Measurements from ENCODE around the gene VTI1A.

The VTI1A gene

DNA sequence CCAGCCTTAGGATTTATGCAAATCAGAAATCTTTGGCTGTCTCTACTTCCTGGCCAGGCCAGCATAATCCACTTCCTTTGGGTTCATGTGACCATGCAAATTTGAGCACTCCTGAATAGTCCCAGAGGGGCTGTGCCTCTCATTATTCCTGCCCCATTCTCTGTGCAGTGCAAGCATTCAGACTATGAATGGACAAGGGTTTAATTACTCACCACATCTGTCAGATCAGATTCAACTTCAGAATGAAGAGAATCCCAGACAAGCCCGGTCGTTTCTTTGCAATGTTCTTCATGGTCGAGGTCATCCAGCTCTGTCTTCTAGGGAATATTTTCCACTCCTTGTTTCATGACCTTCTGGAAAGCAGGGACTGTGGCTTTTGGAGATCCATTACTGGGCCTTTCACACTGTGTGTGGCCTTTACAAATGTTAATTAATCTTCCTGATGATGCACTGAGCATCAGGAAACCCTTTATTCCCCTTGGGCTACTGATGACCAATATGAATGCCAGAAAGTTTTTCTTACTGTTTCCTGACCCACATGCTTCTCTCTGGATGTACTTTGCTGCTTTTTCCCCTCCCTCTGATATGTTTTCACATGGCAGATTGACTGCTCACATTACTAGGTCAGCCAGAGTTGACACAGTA, 285.4 kb downstream of the VTI1A start:
- TF ChIP-seq, protein P1, sequence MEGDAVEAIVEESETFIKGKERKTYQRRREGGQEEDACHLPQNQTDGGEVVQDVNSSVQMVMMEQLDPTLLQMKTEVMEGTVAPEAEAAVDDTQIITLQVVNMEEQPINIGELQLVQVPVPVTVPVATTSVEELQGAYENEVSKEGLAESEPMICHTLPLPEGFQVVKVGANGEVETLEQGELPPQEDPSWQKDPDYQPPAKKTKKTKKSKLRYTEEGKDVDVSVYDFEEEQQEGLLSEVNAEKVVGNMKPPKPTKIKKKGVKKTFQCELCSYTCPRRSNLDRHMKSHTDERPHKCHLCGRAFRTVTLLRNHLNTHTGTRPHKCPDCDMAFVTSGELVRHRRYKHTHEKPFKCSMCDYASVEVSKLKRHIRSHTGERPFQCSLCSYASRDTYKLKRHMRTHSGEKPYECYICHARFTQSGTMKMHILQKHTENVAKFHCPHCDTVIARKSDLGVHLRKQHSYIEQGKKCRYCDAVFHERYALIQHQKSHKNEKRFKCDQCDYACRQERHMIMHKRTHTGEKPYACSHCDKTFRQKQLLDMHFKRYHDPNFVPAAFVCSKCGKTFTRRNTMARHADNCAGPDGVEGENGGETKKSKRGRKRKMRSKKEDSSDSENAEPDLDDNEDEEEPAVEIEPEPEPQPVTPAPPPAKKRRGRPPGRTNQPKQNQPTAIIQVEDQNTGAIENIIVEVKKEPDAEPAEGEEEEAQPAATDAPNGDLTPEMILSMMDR (conservative IDR thresholded peaks at IDR 0.05; ENCODE audit: low read depth, low read length) = no peak
- Histone ChIP-seq H3K79me2 (ENCODE audit: insufficient read depth, low read depth) (no peaks in the 10 kb centered on the region), H2AFZ (ENCODE audit: low read depth) (no peak overlapping the region), H3K36me3 (ENCODE audit: insufficient read depth) (no peaks in the 10 kb centered on the region), H3K27me3 (ENCODE audit: insufficient read depth, low read depth) (no peaks in the 10 kb centered on the region), H3K4me2 (no peak overlapping the region), H4K20me1 (ENCODE audit: insufficient read depth) (no peaks in the 10 kb centered on the region), H3K4me1 (ENCODE audit: low read depth, poor library complexity, severe bottlenecking) (no peaks in the 10 kb centered on the region), H3K9ac (no peak overlapping the region), H3K4me3 (IDR thresholded peaks at IDR 0.05; ENCODE audit: insufficient read depth, low read depth, low read length) (no peak overlapping the region), H3K27ac (no peak overlapping the region)

DNA sequence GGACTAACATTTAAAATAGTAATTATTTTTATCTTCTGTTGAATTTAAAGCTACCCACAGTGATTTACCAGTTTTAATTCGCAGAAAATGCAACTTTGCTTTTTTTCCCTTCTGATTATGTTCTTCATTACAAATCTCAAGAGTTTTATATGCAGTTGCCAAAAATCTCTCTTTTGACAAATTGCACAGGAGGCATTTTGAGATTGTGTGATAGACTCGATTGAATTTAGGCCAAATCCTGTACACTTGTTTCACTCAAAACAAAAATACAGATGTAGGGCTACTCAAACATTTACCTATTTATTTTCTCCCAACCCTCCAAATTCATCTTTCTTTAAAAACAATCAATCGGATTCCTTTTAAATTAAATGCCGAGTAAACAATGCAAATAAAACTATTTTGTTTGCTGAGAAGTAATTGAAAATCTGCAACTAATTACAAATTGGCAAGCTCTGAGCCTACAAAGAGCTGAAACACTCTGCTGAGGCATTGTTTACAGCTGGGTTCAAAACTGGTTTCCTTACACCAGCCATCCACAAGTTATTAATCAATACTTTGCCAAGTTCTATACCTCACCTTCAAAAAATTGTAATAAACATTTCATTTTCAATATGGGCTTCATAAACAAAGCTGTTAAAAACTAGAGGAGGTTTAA, 288.2 kb downstream of the VTI1A start:
- Histone ChIP-seq H3K36me3 (ENCODE audit: insufficient read depth) (no peaks in the 10 kb centered on the region), H4K20me1 (ENCODE audit: insufficient read depth) (no peaks in the 10 kb centered on the region), H3K4me1 (ENCODE audit: low read depth, poor library complexity, severe bottlenecking) (no peaks in the 10 kb centered on the region), H3K4me2 (no peak overlapping the region), H3K79me2 (ENCODE audit: insufficient read depth, low read depth) (no peaks in the 10 kb centered on the region), H3K27me3 (ENCODE audit: insufficient read depth, low read depth) (no peaks in the 10 kb centered on the region), H3K4me3 (IDR thresholded peaks at IDR 0.05; ENCODE audit: insufficient read depth, low read depth, low read length) (no peak overlapping the region), H3K27ac (no peak overlapping the region), H2AFZ (ENCODE audit: low read depth) (no peak overlapping the region), H3K9ac (no peak overlapping the region)
- TF ChIP-seq, protein P1 (conservative IDR thresholded peaks at IDR 0.05; ENCODE audit: low read depth, low read length) = no peak

DNA sequence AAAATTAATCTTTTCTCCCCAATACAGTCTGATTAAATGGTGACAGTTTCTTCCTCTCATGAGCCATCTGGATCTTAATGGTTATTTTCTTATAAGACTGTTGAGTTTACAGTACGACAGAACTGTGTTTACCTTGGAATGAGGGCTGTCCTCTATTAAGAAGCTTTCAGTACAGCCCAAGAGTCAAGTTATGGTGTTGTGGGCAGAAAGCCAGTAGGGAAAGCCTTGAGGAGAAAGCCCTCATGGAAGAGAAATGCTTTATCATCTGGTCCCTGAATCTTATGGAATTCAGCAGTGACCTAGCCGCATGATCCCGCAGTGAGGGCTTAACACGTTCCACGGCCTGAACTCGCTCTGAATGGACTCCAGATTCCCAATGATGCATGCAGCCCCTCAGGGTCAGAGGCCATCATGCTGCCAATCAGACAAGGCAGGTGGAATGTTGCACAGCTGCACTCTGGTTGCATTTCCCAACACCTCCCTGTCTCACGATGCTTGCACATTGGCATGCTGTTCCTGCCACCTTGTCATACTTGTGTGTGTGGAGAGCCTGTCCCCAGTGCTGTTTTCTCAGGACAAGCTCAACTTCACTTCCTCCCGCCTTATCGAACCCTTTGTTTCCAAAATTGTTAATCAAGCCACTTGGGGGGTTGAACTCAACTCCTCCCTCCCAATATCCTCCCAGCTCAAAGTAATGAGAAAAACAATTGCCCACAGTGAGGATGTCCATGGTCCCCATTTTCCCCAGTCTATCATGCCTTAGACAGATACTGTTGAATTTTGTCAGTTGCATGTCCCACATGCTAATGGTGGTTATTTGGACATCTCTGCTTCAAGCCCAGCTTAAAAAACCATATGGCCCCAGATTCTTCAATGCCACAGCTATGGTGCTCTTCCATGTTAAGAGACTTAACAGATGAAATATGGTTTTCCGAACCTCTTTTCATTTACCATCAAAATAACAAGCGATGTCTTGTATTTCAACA, 291.9 kb downstream of the VTI1A start:
- H3K36me3 ChIP-seq (ENCODE audit: insufficient read depth) = no peaks in the 10 kb centered on the region
- H3K27ac ChIP-seq = no peak overlapping the region
- no peaks in the 10 kb centered on the region for H3K27me3 ChIP-seq (ENCODE audit: insufficient read depth, low read depth)
- no peaks in the 10 kb centered on the region for H3K79me2 ChIP-seq (ENCODE audit: insufficient read depth, low read depth)
- no peak overlapping the region for H3K4me2 ChIP-seq
- no peak overlapping the region for H2AFZ ChIP-seq (ENCODE audit: low read depth)
- TF ChIP-seq, protein P1 (conservative IDR thresholded peaks at IDR 0.05; ENCODE audit: low read depth, low read length) = no peak
- H3K9ac ChIP-seq = no peak overlapping the region
- H3K4me3 ChIP-seq (IDR thresholded peaks at IDR 0.05; ENCODE audit: insufficient read depth, low read depth, low read length) = no peak overlapping the region
- no peaks in the 10 kb centered on the region for H4K20me1 ChIP-seq (ENCODE audit: insufficient read depth)
- no peaks in the 10 kb centered on the region for H3K4me1 ChIP-seq (ENCODE audit: low read depth, poor library complexity, severe bottlenecking)

DNA sequence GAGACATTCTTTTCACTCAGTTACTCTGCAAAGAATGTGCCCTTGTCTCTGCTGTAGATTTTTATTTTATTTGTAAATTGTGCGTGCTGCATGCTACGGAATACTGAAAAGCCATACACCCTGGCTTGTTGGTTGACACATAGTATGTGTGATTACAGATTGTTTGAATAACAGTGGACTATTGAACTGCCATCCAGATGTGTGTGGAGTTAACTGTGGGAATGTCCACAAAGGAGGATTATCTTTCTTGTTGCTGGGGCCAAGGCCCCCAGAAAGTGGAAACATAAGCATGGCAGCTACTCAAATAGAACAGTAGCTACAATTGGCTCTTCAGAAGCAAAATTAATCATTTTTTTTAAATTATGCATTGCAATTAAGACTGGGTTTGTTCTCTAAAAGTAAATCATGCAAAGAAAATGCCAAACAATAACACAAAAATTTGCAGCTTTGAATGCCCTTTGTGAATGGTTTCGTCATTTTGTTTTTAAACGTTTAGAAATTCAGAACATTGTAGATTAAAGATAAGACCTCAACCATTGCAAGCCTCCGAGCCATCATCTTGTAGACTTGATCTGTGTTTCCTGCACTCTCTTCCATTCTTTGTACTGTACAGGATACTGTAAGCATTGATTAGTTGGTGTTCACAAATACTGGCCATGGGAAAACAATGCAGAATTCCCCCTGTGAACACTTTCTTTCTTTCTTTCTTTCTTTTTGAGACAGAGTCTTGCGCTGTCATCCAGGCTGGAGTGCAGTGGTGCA, 292.8 kb downstream of the VTI1A start:
- no peak overlapping the region for H3K9ac ChIP-seq
- H3K4me2 ChIP-seq = no peak overlapping the region
- H2AFZ ChIP-seq (ENCODE audit: low read depth) = no peak overlapping the region
- no peaks in the 10 kb centered on the region for H3K36me3 ChIP-seq (ENCODE audit: insufficient read depth)
- H3K27me3 ChIP-seq (ENCODE audit: insufficient read depth, low read depth) = no peaks in the 10 kb centered on the region
- TF ChIP-seq, protein P1 (conservative IDR thresholded peaks at IDR 0.05; ENCODE audit: low read depth, low read length) = no peak
- H3K4me1 ChIP-seq (ENCODE audit: low read depth, poor library complexity, severe bottlenecking) = no peaks in the 10 kb centered on the region
- no peaks in the 10 kb centered on the region for H3K79me2 ChIP-seq (ENCODE audit: insufficient read depth, low read depth)
- H3K4me3 ChIP-seq (IDR thresholded peaks at IDR 0.05; ENCODE audit: insufficient read depth, low read depth, low read length) = no peak overlapping the region
- no peaks in the 10 kb centered on the region for H4K20me1 ChIP-seq (ENCODE audit: insufficient read depth)
- H3K27ac ChIP-seq = no peak overlapping the region
